Mucosa of descending colon (tissue), 3 donors: Measurements from ENCODE around the gene AGL. TPM values are rescaled to one million over a fixed set of nuclear protein-coding genes. Genes with fewer than 3 reads are reported as not detected.

ENCODE experiments used
- ATAC-seq: fragments of 200-7000 bp; cut with Tn5 transposase; one replicate; pipeline ENCODE4 v1.9.1; 2020; ENCODE audit warnings: mild to moderate bottlenecking, moderate library complexity
- DNase-seq, 3 donors: peaks; one replicate each; pipeline ENCODE4 v3.0.0-alpha.2; 2020
- H3K36me3 ChIP-seq: fragments of 200-600 bp; one replicate; pipeline ENCODE4 v1.8.0; 2021; ENCODE audit warnings: low read depth, mild to moderate bottlenecking
- H3K4me1 ChIP-seq: fragments of 200-600 bp; one replicate; pipeline ENCODE4 v1.8.0; 2021; ENCODE audit warnings: low read depth, mild to moderate bottlenecking
- H3K4me3 ChIP-seq: fragments of 200-600 bp; one replicate; pipeline ENCODE4 v1.8.0; 2021; ENCODE audit warnings: mild to moderate bottlenecking
- H3K9me3 ChIP-seq: fragments of 200-600 bp; one replicate; pipeline ENCODE4 v1.8.0; 2021; ENCODE audit warnings: mild to moderate bottlenecking
- intact Hi-C, 2 donors: fragments of 100-400 bp; cut with DNase I in 1 of 2; cut with micrococcal nuclease in 1 of 2; formaldehyde crosslinking; loops; one replicate each; pipeline versions ENCODE4 v1.11.0 to v1.11.1; 2022; cut with DNase I, micrococcal nuclease
- total RNA-seq, 3 donors: library from RNA; stranded (reverse); fragmentation: NEBNext Ultra II Directional in 2 of 3; extraction: Animal tissue kit (Norgen Biotek cat#: 25700) in 2 of 3; gene quantifications; one replicate each; pipeline versions ENCODE4 v1.2.1 to v1.2.4, GENCODE V29; 2021 to 2023
- TF ChIP-seq, protein P1 (sequence below): fragments of 200-600 bp; IDR thresholded peaks from one replicate; pipeline ENCODE4 v1.8.0; 2022; ENCODE audit warnings: antibody characterized with exemption, mild to moderate bottlenecking
- donor health status: DM: no; HTN: no; CAD: no; lungs with moderate emphysema.
- donor health status: DM: no; HTN: no; CAD: no.
- donor health status: DM: no; HTN: yes; CAD: no.

The AGL gene
- total RNA-seq, 3 donors from 2014 or later = 24.6 to 28.2 (median 27.5) TPM

GRCh38 chr1:99963041-99963795 is 113.1 kb downstream of the AGL start:
- H3K9me3 ChIP-seq = no peaks in the 10 kb centered on the region
- H3K36me3 ChIP-seq = no peaks in the 10 kb centered on the region
- peaks cover 1% of the 10 kb centered on the region for H3K4me1 ChIP-seq
- TF ChIP-seq, protein P1, sequence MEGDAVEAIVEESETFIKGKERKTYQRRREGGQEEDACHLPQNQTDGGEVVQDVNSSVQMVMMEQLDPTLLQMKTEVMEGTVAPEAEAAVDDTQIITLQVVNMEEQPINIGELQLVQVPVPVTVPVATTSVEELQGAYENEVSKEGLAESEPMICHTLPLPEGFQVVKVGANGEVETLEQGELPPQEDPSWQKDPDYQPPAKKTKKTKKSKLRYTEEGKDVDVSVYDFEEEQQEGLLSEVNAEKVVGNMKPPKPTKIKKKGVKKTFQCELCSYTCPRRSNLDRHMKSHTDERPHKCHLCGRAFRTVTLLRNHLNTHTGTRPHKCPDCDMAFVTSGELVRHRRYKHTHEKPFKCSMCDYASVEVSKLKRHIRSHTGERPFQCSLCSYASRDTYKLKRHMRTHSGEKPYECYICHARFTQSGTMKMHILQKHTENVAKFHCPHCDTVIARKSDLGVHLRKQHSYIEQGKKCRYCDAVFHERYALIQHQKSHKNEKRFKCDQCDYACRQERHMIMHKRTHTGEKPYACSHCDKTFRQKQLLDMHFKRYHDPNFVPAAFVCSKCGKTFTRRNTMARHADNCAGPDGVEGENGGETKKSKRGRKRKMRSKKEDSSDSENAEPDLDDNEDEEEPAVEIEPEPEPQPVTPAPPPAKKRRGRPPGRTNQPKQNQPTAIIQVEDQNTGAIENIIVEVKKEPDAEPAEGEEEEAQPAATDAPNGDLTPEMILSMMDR = no peak
- DNase-seq (no peak), ATAC-seq (no peak)
- intact Hi-C loops = no loop called here
- H3K4me3 ChIP-seq = no peak overlapping the region

GRCh38 chr1:99964806-99965205 is 114.6 kb downstream of the AGL start:
- TF ChIP-seq, protein P1 = no peak
- no peak overlapping the region for H3K4me3 ChIP-seq
- H3K4me1 ChIP-seq = peaks cover 12% of the 10 kb centered on the region
- no peaks in the 10 kb centered on the region for H3K9me3 ChIP-seq
- intact Hi-C loops = no loop called here
- no peaks in the 10 kb centered on the region for H3K36me3 ChIP-seq
- ATAC-seq = no peak
- no peak for DNase-seq

DNA sequence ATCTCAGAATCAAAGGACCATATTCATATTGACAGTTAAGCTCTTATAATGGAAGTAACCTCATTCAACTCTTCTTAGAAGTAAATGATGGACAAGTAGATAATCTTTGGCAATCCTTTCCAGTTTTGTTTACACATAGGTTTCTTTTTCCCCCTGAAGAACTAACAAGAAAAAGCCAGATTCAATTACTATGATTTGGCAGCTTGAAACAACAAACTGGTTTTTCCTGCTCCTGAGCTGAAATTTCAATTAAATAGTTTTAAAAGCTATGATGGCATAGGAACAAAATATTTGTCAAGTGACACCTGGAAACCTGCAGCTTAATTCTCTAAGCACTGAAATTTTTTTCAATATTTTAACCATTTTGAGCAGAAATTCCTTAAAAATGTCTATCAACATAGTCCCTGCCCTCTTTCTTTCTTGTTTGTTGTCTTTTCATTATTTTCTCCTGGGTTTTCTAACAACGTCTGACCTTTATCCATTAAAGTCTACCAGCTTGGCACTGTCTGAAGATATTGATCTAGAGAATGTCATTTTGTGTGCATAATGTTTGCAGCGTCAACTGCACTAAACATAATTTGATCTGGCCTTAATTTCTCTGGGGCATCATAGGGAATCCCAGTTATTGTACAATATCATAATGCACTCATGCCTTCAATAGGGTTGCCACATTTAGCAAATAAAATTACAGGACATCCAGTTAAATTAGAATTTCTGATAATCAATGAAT is 115.7 kb downstream of the AGL start:
- TF ChIP-seq, protein P1 = no peak
- intact Hi-C loops = no loop called here
- no peak for ATAC-seq
- no peak overlapping the region for H3K4me3 ChIP-seq
- H3K36me3 ChIP-seq = no peaks in the 10 kb centered on the region
- H3K9me3 ChIP-seq = no peaks in the 10 kb centered on the region
- H3K4me1 ChIP-seq = peaks cover 14% of the 10 kb centered on the region
- DNase-seq = no peak

- no peaks in the 10 kb centered on the region for H3K36me3 ChIP-seq
- H3K9me3 ChIP-seq = no peaks in the 10 kb centered on the region
- intact Hi-C loops = no loop called here
- TF ChIP-seq, protein P1 = no peak
- peaks cover 29% of the 10 kb centered on the region for H3K4me1 ChIP-seq
- DNase-seq (no peak), ATAC-seq (no peak)
- H3K4me3 ChIP-seq = no peak overlapping the region
Measured at GRCh38 chr1:99968214-99968613, 118.1 kb downstream of the AGL start.

GRCh38 chr1:99969260-99969728 is 119.1 kb downstream of the AGL start:
- intact Hi-C loops = no loop called here
- ATAC-seq = peak; percentile 12
- Histone ChIP-seq H3K4me1 (peaks cover 38% of the 10 kb centered on the region), H3K9me3 (no peaks in the 10 kb centered on the region), H3K4me3 (peak overlapping the region; percentile 85), H3K36me3 (no peaks in the 10 kb centered on the region)
- TF ChIP-seq, protein P1 = no peak
- no peak for DNase-seq
